Keratinocyte (primary cell): ENCODE data around the gene TRIM67.
"Not testable (repeated sequence)": the region's sequence is repeated elsewhere in the genome, so short reads cannot be mapped to it uniquely, and the experiment has no call there.

Experiments used
- CTCF ChIP-seq, 3 experiments: IDR thresholded peaks in 1 of 3; conservative IDR thresholded peaks in 1 of 3; optimal IDR thresholded peaks in 1 of 3; 2 replicates in 2 of 3; 3 replicates in 1 of 3; pipeline versions ENCODE3 to v1.5.1; 2011; ENCODE audit warnings: low read length in 3 of 3, mild to moderate bottlenecking in 3 of 3, moderate library complexity in 2 of 3, control low read depth in 1 of 3, inconsistent platforms in 1 of 3; ENCODE audit not compliant: insufficient read depth in 2 of 3; ENCODE audit errors: extremely low read depth in 1 of 3
- EZH2 ChIP-seq: IDR thresholded peaks from one replicate; pipeline ENCODE4 v1.6.1; 2012; ENCODE audit warnings: inconsistent platforms, mild to moderate bottlenecking, low read length, moderate library complexity

- not testable (repeated sequence) for TF ChIP-seq CTCF (optimal IDR thresholded peaks at IDR 0.05 in 1 of 3, IDR thresholded peaks at IDR 0.05 in 1 of 3, conservative IDR thresholded peaks at IDR 0.05 in 1 of 3; ENCODE audit: extremely low read depth in 1 of 3, insufficient read depth in 2 of 3, low read length in 3 of 3); EZH2
These were observed 29.3 kb upstream of the TRIM67 start for GRCh38 chr1:231132591-231132990.
